Neuronal stem cell (in vitro differentiated cells): Measurements from ENCODE around the gene TULP4.

Experiments used
- DNase-seq: peaks from one replicate; pipeline ENCODE4 v3.0.0-alpha.2; 2013; ENCODE audit warnings: low spot score
- H2AFZ ChIP-seq: one replicate; pipeline ENCODE4 v1.6.1; 2013; ENCODE audit warnings: mild to moderate bottlenecking, low read length, inconsistent platforms
- H2AK5ac ChIP-seq: 2 replicates; pipeline ENCODE4 v1.6.1; 2013; ENCODE audit warnings: low read depth, mild to moderate bottlenecking, inconsistent platforms, low read length, moderate library complexity, mixed read lengths
- H2BK120ac ChIP-seq: 2 replicates; pipeline ENCODE4 v1.6.1; 2013; ENCODE audit warnings: low read depth, mild to moderate bottlenecking, inconsistent platforms, low read length, moderate library complexity, mixed read lengths
- H2BK12ac ChIP-seq: one replicate; pipeline ENCODE4 v1.6.1; 2013; ENCODE audit warnings: low read length, inconsistent platforms
- H2BK15ac ChIP-seq: 2 replicates; pipeline ENCODE4 v1.6.1; 2013; ENCODE audit warnings: mild to moderate bottlenecking, low read length, inconsistent platforms, mixed read lengths
- H2BK5ac ChIP-seq: one replicate; pipeline ENCODE4 v1.6.1; 2013; ENCODE audit warnings: inconsistent platforms, mild to moderate bottlenecking, low read length, moderate library complexity
- H3K14ac ChIP-seq: one replicate; pipeline ENCODE4 v1.6.1; 2013; ENCODE audit warnings: low read length, inconsistent platforms
- H3K18ac ChIP-seq: 2 replicates; pipeline ENCODE4 v1.6.1; 2013; ENCODE audit warnings: low read length, inconsistent platforms
- H3K23ac ChIP-seq: 2 replicates; pipeline ENCODE4 v1.6.1; 2013; ENCODE audit warnings: low read depth, mild to moderate bottlenecking, mixed read lengths, low read length, inconsistent platforms; ENCODE audit not compliant: poor library complexity
- H3K27ac ChIP-seq: replicated peaks from 3 replicates; pipeline ENCODE4 v1.5.1; 2013; ENCODE audit warnings: low read length, inconsistent platforms
- H3K27me3 ChIP-seq, 3 experiments: 2 replicates each; pipeline ENCODE4 v1.6.1; 2013; ENCODE audit warnings: low read length in 3 of 3, mild to moderate bottlenecking in 2 of 3, inconsistent platforms in 1 of 3, low read depth in 1 of 3, mixed read lengths in 1 of 3, moderate library complexity in 1 of 3; ENCODE audit not compliant: control insufficient read depth in 3 of 3, insufficient read depth in 3 of 3
- H3K36me3 ChIP-seq, 2 donors: replicated peaks in 1 of 2; 2 replicates each; pipeline ENCODE4 v1.6.1; 2013; ENCODE audit warnings: low read length in 2 of 2; ENCODE audit not compliant: control insufficient read depth in 2 of 2, insufficient read depth in 2 of 2
- H3K4ac ChIP-seq: 2 replicates; pipeline ENCODE4 v1.6.1; 2013; ENCODE audit warnings: inconsistent platforms, mild to moderate bottlenecking, low read length, moderate library complexity
- H3K4me1 ChIP-seq, 2 donors: 1 replicate in 1 of 2; 2 replicates in 1 of 2; pipeline ENCODE4 v1.6.1; 2013; ENCODE audit warnings: low read length in 2 of 2, low read depth in 1 of 2; ENCODE audit not compliant: control insufficient read depth in 2 of 2, insufficient read depth in 1 of 2
- H3K4me2 ChIP-seq: one replicate; pipeline ENCODE4 v1.6.1; 2013; ENCODE audit warnings: mild to moderate bottlenecking, low read length, inconsistent platforms; ENCODE audit not compliant: insufficient read depth, poor library complexity, severe bottlenecking
- H3K4me3 ChIP-seq, 2 donors: 2 replicates each; pipeline ENCODE4 v1.5.1; 2013; ENCODE audit warnings: low read length in 2 of 2, mild to moderate bottlenecking in 2 of 2, inconsistent platforms in 1 of 2, moderate library complexity in 1 of 2
- H3K79me1 ChIP-seq: one replicate; pipeline ENCODE4 v1.6.1; 2013; ENCODE audit warnings: low read depth, mild to moderate bottlenecking, inconsistent platforms, low read length, moderate library complexity
- H3K9ac ChIP-seq: one replicate; pipeline ENCODE4 v1.6.1; 2013; ENCODE audit warnings: mild to moderate bottlenecking, low read depth, low read length, inconsistent platforms; ENCODE audit not compliant: poor library complexity
- H3K9me3 ChIP-seq, 2 donors: replicated peaks in 1 of 2; 2 replicates each; pipeline versions ENCODE3 to v1.6.1; 2013; ENCODE audit warnings: low read length in 2 of 2, mild to moderate bottlenecking in 2 of 2, inconsistent platforms in 1 of 2, low read depth in 1 of 2, mixed read lengths in 1 of 2, moderate library complexity in 1 of 2; ENCODE audit not compliant: control insufficient read depth in 2 of 2, insufficient read depth in 1 of 2
- H4K8ac ChIP-seq: one replicate; pipeline ENCODE4 v1.6.1; 2013; ENCODE audit warnings: low read depth, mild to moderate bottlenecking, inconsistent platforms, low read length, moderate library complexity
- H4K91ac ChIP-seq: one replicate; pipeline ENCODE4 v1.6.1; 2013; ENCODE audit warnings: low read length, low read depth, mild to moderate bottlenecking, inconsistent platforms; ENCODE audit not compliant: poor library complexity
- WGBS, 2 donors: extraction: QIAGEN DNeasy Blood & Tissue Kit; methylation state at CpG; one replicate each; pipeline ENCODE4 v1.1.7; 2013; ENCODE audit warnings: missing lambda C conversion rate in 2 of 2, mixed read lengths in 1 of 2; ENCODE audit not compliant: insufficient read length in 2 of 2, insufficient replicate concordance in 1 of 2; ENCODE audit errors: extremely low coverage in 2 of 2; 5-methylcytosine and 5-hydroxymethylcytosine counted together

TULP4 gene

GRCh38 chr6:158357570-158358216 lies 45.4 kb downstream of the TULP4 start:
- Histone ChIP-seq H2BK12ac (no peak overlapping the region), H3K4me2 (no peak overlapping the region), H2AK5ac (no peak overlapping the region), H4K91ac (no peak overlapping the region), H2AFZ (no peak overlapping the region), H3K9ac (no peak overlapping the region), H3K18ac (no peak overlapping the region), H2BK5ac (no peak overlapping the region), H3K9me3 (no peaks in the 10 kb centered on the region), H3K36me3 (peaks cover 0 to 3% of the 10 kb centered on the region in 2 donors), H3K4me1 (peaks cover 0 to 3% of the 10 kb centered on the region in 2 donors), H2BK120ac (no peak overlapping the region), H3K14ac (no peak overlapping the region), H3K4ac (no peak overlapping the region), H3K79me1 (peaks cover 1% of the 10 kb centered on the region), H3K23ac (no peak overlapping the region), H4K8ac (no peak overlapping the region), H3K27me3 (no peaks in the 10 kb centered on the region), H3K27ac (no peak overlapping the region), H2BK15ac (no peak overlapping the region), H3K4me3 (no peak overlapping the region)
- no peak for DNase-seq
- WGBS, 2 donors, result no CpG with 5 or more reads among the region's 7 CpGs

- H3K18ac ChIP-seq, result no peak overlapping the region
- no peak overlapping the region for H2BK15ac ChIP-seq
- no peak for DNase-seq
- H2BK120ac ChIP-seq, result no peak overlapping the region
- H2AK5ac ChIP-seq, result no peak overlapping the region
- H3K9ac ChIP-seq, result no peak overlapping the region
- H2BK12ac ChIP-seq, result no peak overlapping the region
- peaks cover 0 to 3% of the 10 kb centered on the region in 2 donors for H3K36me3 ChIP-seq
- H3K14ac ChIP-seq, result no peak overlapping the region
- H3K23ac ChIP-seq, result no peak overlapping the region
- no peak overlapping the region for H3K4me3 ChIP-seq
- no peak overlapping the region for H4K8ac ChIP-seq
- H3K79me1 ChIP-seq, result peaks cover 1% of the 10 kb centered on the region
- no peak overlapping the region for H2BK5ac ChIP-seq
- no CpG with 5 or more reads among the region's 5 CpGs for WGBS, 2 donors
- H3K27me3 ChIP-seq, result no peaks in the 10 kb centered on the region
- H3K27ac ChIP-seq, result no peak overlapping the region
- H3K4me2 ChIP-seq, result no peak overlapping the region
- peaks cover 0 to 3% of the 10 kb centered on the region in 2 donors for H3K4me1 ChIP-seq
- H3K9me3 ChIP-seq, result no peaks in the 10 kb centered on the region
- H2AFZ ChIP-seq, result no peak overlapping the region
- H4K91ac ChIP-seq, result no peak overlapping the region
- no peak overlapping the region for H3K4ac ChIP-seq
These were observed 46.3 kb downstream of the TULP4 start for GRCh38 chr6:158358450-158359077.

GRCh38 chr6:158361068-158361467 lies 48.8 kb downstream of the TULP4 start:
- peaks cover 0 to 3% of the 10 kb centered on the region in 2 donors for H3K4me1 ChIP-seq
- H3K27me3 ChIP-seq, result no peaks in the 10 kb centered on the region
- H3K79me1 ChIP-seq, result peaks cover 1% of the 10 kb centered on the region
- H4K91ac ChIP-seq, result no peak overlapping the region
- no peak overlapping the region for H2AFZ ChIP-seq
- no peak overlapping the region for H3K4me2 ChIP-seq
- H3K14ac ChIP-seq, result no peak overlapping the region
- H4K8ac ChIP-seq, result no peak overlapping the region
- no peak overlapping the region for H3K4ac ChIP-seq
- no peaks in the 10 kb centered on the region for H3K9me3 ChIP-seq
- H3K9ac ChIP-seq, result no peak overlapping the region
- no peak overlapping the region for H2BK5ac ChIP-seq
- H2BK12ac ChIP-seq, result no peak overlapping the region
- no peak overlapping the region for H2BK15ac ChIP-seq
- no peak for DNase-seq
- H3K18ac ChIP-seq, result no peak overlapping the region
- H2BK120ac ChIP-seq, result no peak overlapping the region
- H3K4me3 ChIP-seq, result no peak overlapping the region
- H2AK5ac ChIP-seq, result no peak overlapping the region
- no peak overlapping the region for H3K23ac ChIP-seq
- no peak overlapping the region for H3K27ac ChIP-seq
- no peaks in the 10 kb centered on the region for H3K36me3 ChIP-seq

GRCh38 chr6:158361961-158362669 lies 49.9 kb downstream of the TULP4 start:
- Histone ChIP-seq H3K36me3 (no peaks in the 10 kb centered on the region), H4K8ac (no peak overlapping the region), H2AFZ (no peak overlapping the region), H3K4me1 (no peaks in the 10 kb centered on the region), H3K4ac (no peak overlapping the region), H2BK120ac (no peak overlapping the region), H3K9ac (no peak overlapping the region), H2AK5ac (no peak overlapping the region), H3K27ac (no peak overlapping the region), H3K23ac (no peak overlapping the region), H4K91ac (no peak overlapping the region), H2BK5ac (no peak overlapping the region), H3K9me3 (peaks cover 0 to 2% of the 10 kb centered on the region in 2 donors), H2BK12ac (no peak overlapping the region), H3K4me3 (no peak overlapping the region), H3K4me2 (no peak overlapping the region), H3K14ac (no peak overlapping the region), H3K18ac (no peak overlapping the region), H2BK15ac (no peak overlapping the region), H3K27me3 (no peaks in the 10 kb centered on the region), H3K79me1 (peaks cover 3% of the 10 kb centered on the region)
- no peak for DNase-seq
- WGBS, 2 donors, result no CpG with 5 or more reads among the region's 5 CpGs
